ENCODE data around the gene PDSS1. TPM values are rescaled to one million over a fixed set of nuclear protein-coding genes. Genes with fewer than 3 reads are reported as not detected.
A peak's percentile ranks its signal among the peaks of the same experiment; 100 is the strongest.
"Not testable (repeated sequence)": the region's sequence is repeated elsewhere in the genome, so short reads cannot be mapped to it uniquely, and the experiment has no call there.

The PDSS1 gene
- total and polyA plus RNA-seq, 2 experiments from 2014 or later = 9.7 to 13.5 TPM

GRCh38 chr10:26690731-26691475, 6.6 kb upstream of the PDSS1 start:
- WGBS (ENCODE audit: low lambda C conversion rate, missing lambda C conversion rate) = 70% methylated on average over 6 of the region's 6 CpGs

GRCh38 chr10:26694536-26694935, 3.0 kb upstream of the PDSS1 start:
- not testable (repeated sequence) for H3K27me3 ChIP-seq; DNase-seq (ENCODE audit: low spot score); H3K27ac ChIP-seq; H3K36me3 ChIP-seq (replicated peaks; ENCODE audit: insufficient read depth, low read depth); H3K4me2 ChIP-seq; H2AFZ ChIP-seq; H4K20me1 ChIP-seq (ENCODE audit: insufficient read depth, poor library complexity, severe bottlenecking); H3K9me2 ChIP-seq (replicated peaks; ENCODE audit: insufficient read depth); H3K9me3 ChIP-seq (ENCODE audit: low read depth); H3K4me3 ChIP-seq; H3K4me1 ChIP-seq (ENCODE audit: insufficient read depth)
- H3K79me2 ChIP-seq = peaks cover 18% of the 10 kb centered on the region
- 79% methylated on average over 4 of the region's 4 CpGs for WGBS (ENCODE audit: low lambda C conversion rate, missing lambda C conversion rate)

More at GRCh38 chr10:26690731-26691475, 6.6 kb upstream of the PDSS1 start:
- H3K27me3 ChIP-seq = no peaks in the 10 kb centered on the region
- no peaks in the 10 kb centered on the region for H4K20me1 ChIP-seq (ENCODE audit: insufficient read depth, poor library complexity, severe bottlenecking)
- no peaks in the 10 kb centered on the region for H3K36me3 ChIP-seq (replicated peaks; ENCODE audit: insufficient read depth, low read depth)
- no peaks in the 10 kb centered on the region for H3K79me2 ChIP-seq
- no peak overlapping the region for H3K27ac ChIP-seq
- TF ChIP-seq EZH2phosphoT487 (IDR thresholded peaks at IDR 0.05; ENCODE audit: low read depth, severe bottlenecking, unreplicated experiment) = no peak
- TF ChIP-seq CTCF (IDR thresholded peaks at IDR 0.05; ENCODE audit: poor library complexity) = no peak
- TF ChIP-seq EZH2 (IDR thresholded peaks at IDR 0.05; ENCODE audit: borderline replicate concordance) = no peak
- H3K9me2 ChIP-seq (replicated peaks; ENCODE audit: insufficient read depth) = no peaks in the 10 kb centered on the region
- no peak for DNase-seq (ENCODE audit: low spot score)
- H3K9me3 ChIP-seq (ENCODE audit: low read depth) = no peaks in the 10 kb centered on the region
- H2AFZ ChIP-seq = no peak overlapping the region
- no peak overlapping the region for H3K4me3 ChIP-seq
- no peak overlapping the region for H3K4me2 ChIP-seq
- no peaks in the 10 kb centered on the region for H3K4me1 ChIP-seq (ENCODE audit: insufficient read depth)

GRCh38 chr10:26696786-26697162, 727 bp upstream of the PDSS1 start:
- no peak for TF ChIP-seq EZH2phosphoT487 (IDR thresholded peaks at IDR 0.05; ENCODE audit: low read depth, severe bottlenecking, unreplicated experiment)
- no peak for TF ChIP-seq CTCF (IDR thresholded peaks at IDR 0.05; ENCODE audit: poor library complexity)
- no peak for TF ChIP-seq EZH2 (IDR thresholded peaks at IDR 0.05; ENCODE audit: borderline replicate concordance)
- H4K20me1 ChIP-seq (ENCODE audit: insufficient read depth, poor library complexity, severe bottlenecking) = no peaks in the 10 kb centered on the region
- H3K9me2 ChIP-seq (replicated peaks; ENCODE audit: insufficient read depth) = no peaks in the 10 kb centered on the region
- peaks cover 39% of the 10 kb centered on the region for H3K79me2 ChIP-seq
- H2AFZ ChIP-seq = peak overlapping the region; percentile 99
- H3K4me2 ChIP-seq = peak overlapping the region; percentile 83
- peak; percentile 79 for DNase-seq (ENCODE audit: low spot score)
- H3K36me3 ChIP-seq (replicated peaks; ENCODE audit: insufficient read depth, low read depth) = no peaks in the 10 kb centered on the region
- H3K27me3 ChIP-seq = no peaks in the 10 kb centered on the region
- H3K4me3 ChIP-seq = peak overlapping the region; percentile 96
- no peaks in the 10 kb centered on the region for H3K9me3 ChIP-seq (ENCODE audit: low read depth)
- H3K27ac ChIP-seq = peak overlapping the region; percentile 96
- peaks cover 13% of the 10 kb centered on the region for H3K4me1 ChIP-seq (ENCODE audit: insufficient read depth)
- 28% methylated on average over 11 of the region's 11 CpGs for WGBS (ENCODE audit: low lambda C conversion rate, missing lambda C conversion rate)

GRCh38 chr10:26697922-26698608, 564 bp downstream of the PDSS1 start:
- Histone ChIP-seq H3K9me2 (replicated peaks; ENCODE audit: insufficient read depth) (no peaks in the 10 kb centered on the region), H3K9me3 (ENCODE audit: low read depth) (no peaks in the 10 kb centered on the region), H3K4me1 (ENCODE audit: insufficient read depth) (peaks cover 16% of the 10 kb centered on the region), H2AFZ (peak overlapping the region; percentile 99), H3K4me3 (peak overlapping the region; percentile 96), H3K4me2 (peak overlapping the region; percentile 98), H4K20me1 (ENCODE audit: insufficient read depth, poor library complexity, severe bottlenecking) (no peaks in the 10 kb centered on the region), H3K36me3 (replicated peaks; ENCODE audit: insufficient read depth, low read depth) (no peaks in the 10 kb centered on the region), H3K27me3 (no peaks in the 10 kb centered on the region), H3K27ac (peak overlapping the region; percentile 96), H3K79me2 (peaks cover 52% of the 10 kb centered on the region)
- 2% methylated on average over 25 of the region's 42 CpGs for WGBS (ENCODE audit: low lambda C conversion rate, missing lambda C conversion rate)
- TF ChIP-seq CTCF (IDR thresholded peaks at IDR 0.05; ENCODE audit: poor library complexity) (no peak), EZH2phosphoT487 (IDR thresholded peaks at IDR 0.05; ENCODE audit: low read depth, severe bottlenecking, unreplicated experiment) (no peak), EZH2 (IDR thresholded peaks at IDR 0.05; ENCODE audit: borderline replicate concordance) (no peak)
- DNase-seq (ENCODE audit: low spot score) = no peak
